Nephron progenitor cell (in vitro differentiated cells): Measurements from ENCODE around the gene JAKMIP2.

Experiments
- DNase-seq: peaks from one replicate; pipeline ENCODE4 v3.0.0; 2021
- H3K27ac Mint-ChIP-seq: 2 replicates; pipeline ENCODE4 v1.8.0; 2021; ENCODE audit warnings: mild to moderate bottlenecking, moderate library complexity, mixed read lengths
- H3K27me3 Mint-ChIP-seq: 2 replicates; pipeline ENCODE4 v1.8.0; 2021; ENCODE audit warnings: mild to moderate bottlenecking, low read depth, mixed read lengths; ENCODE audit not compliant: poor library complexity
- H3K36me3 Mint-ChIP-seq: 2 replicates; pipeline ENCODE4 v1.8.0; 2021; ENCODE audit warnings: low read depth, mixed read lengths
- H3K4me1 Mint-ChIP-seq: 2 replicates; pipeline ENCODE4 v1.8.0; 2021; ENCODE audit warnings: mixed read lengths
- H3K4me3 Mint-ChIP-seq: 2 replicates; pipeline ENCODE4 v1.8.0; 2021; ENCODE audit warnings: mild to moderate bottlenecking, moderate library complexity, mixed read lengths
- H3K9me3 Mint-ChIP-seq: 2 replicates; pipeline ENCODE4 v1.8.0; 2021; ENCODE audit warnings: mild to moderate bottlenecking, moderate library complexity, mixed read lengths
- TF ChIP-seq, protein P1 (sequence below): fragments of 200-600 bp; sonication (generic); IDR thresholded peaks from 2 replicates; pipeline ENCODE4 v1.5.0; 2021; ENCODE audit warnings: antibody characterized with exemption

JAKMIP2 gene

DNA sequence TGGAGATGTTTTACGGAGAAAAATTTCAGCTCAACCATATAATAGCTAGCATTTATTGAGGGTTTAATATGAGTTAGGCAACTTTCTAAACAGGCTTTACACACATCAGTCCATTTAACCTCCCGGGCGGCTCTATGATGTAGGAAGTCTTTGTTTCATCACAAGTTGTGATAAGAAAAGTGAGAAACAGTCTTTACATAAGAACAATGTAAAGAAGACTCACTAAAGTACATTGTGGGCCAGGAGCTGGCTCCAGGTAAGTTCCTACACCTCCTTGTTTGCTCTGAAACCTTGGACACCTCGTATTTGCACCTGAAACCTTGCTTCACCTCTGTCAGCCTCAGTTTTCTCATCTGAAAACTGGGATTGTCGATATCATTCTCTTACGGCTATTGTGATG, 116.1 kb downstream of the JAKMIP2 start:
- DNase-seq = no peak
- TF ChIP-seq, protein P1, sequence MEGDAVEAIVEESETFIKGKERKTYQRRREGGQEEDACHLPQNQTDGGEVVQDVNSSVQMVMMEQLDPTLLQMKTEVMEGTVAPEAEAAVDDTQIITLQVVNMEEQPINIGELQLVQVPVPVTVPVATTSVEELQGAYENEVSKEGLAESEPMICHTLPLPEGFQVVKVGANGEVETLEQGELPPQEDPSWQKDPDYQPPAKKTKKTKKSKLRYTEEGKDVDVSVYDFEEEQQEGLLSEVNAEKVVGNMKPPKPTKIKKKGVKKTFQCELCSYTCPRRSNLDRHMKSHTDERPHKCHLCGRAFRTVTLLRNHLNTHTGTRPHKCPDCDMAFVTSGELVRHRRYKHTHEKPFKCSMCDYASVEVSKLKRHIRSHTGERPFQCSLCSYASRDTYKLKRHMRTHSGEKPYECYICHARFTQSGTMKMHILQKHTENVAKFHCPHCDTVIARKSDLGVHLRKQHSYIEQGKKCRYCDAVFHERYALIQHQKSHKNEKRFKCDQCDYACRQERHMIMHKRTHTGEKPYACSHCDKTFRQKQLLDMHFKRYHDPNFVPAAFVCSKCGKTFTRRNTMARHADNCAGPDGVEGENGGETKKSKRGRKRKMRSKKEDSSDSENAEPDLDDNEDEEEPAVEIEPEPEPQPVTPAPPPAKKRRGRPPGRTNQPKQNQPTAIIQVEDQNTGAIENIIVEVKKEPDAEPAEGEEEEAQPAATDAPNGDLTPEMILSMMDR = no peak
- Mint-ChIP-seq H3K9me3 (peaks cover 16% of the 10 kb centered on the region), H3K36me3 (peaks cover 52% of the 10 kb centered on the region), H3K27me3 (peaks cover 6% of the 10 kb centered on the region), H3K27ac (no peak overlapping the region), H3K4me1 (no peaks in the 10 kb centered on the region), H3K4me3 (no peak overlapping the region)

DNA sequence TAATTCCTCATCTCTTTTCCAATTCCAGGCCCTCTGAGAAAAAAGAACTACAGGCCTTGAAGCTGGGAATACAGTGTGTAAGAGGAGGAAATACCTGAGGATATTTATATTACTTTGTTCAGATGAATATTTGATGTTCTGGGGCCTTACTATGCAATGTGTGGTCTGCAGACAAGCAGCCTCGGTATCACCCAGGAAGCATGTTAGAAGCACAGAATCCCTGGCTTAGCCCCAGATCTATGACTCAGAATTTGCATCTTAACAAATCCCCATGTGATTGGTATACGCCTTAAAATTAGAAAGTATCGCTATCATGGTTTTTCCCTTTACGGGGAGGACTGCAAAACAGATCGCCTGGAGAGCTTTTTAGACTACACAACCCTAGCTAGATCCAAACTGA, 121.0 kb downstream of the JAKMIP2 start:
- DNase-seq = no peak
- H3K36me3 Mint-ChIP-seq = peaks cover 90% of the 10 kb centered on the region
- H3K27ac Mint-ChIP-seq = no peak overlapping the region
- TF ChIP-seq, protein P1 = no peak
- peaks cover 6% of the 10 kb centered on the region for H3K27me3 Mint-ChIP-seq
- H3K9me3 Mint-ChIP-seq = peaks cover 32% of the 10 kb centered on the region
- no peaks in the 10 kb centered on the region for H3K4me1 Mint-ChIP-seq
- no peak overlapping the region for H3K4me3 Mint-ChIP-seq

DNA sequence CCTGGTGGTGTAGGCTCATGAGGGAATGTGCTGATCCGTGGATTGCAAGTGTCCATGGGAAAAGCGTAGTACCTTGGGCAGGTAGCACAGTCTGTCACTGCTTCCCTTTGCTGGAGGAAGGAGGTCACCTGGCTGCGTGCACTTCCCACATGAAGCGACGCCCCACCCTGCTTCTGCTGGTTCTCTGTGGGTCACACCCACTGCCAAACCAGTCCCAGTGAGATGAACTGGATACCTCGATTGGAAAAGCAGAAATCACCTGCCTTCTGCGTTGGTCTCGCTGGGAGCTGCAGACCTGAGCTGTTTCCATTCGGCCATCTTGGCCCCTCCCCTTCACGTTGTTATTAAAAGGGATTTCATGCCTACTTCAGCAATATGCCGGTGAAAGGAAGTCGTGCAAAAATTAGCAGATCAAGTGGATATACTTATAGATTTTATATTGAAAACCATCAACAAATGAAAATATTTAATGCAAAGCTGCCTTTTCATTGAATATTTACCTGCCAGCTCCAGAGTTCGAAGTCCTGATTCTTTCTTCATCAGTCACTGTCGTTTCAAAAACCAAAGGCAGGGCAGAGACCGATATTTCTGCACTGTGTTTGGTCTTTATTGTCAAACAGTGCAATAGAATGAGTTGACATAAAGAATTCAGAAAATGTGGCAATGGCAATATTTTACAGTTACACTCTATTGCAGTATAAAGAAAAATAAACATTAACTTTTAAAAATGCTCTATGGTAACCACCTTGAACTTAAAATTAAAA, 123.2 kb downstream of the JAKMIP2 start:
- peaks cover 6% of the 10 kb centered on the region for H3K27me3 Mint-ChIP-seq
- no peak overlapping the region for H3K4me3 Mint-ChIP-seq
- TF ChIP-seq, protein P1 = no peak
- peaks cover 99% of the 10 kb centered on the region for H3K36me3 Mint-ChIP-seq
- no peak overlapping the region for H3K27ac Mint-ChIP-seq
- no peaks in the 10 kb centered on the region for H3K4me1 Mint-ChIP-seq
- DNase-seq = no peak
- peaks cover 50% of the 10 kb centered on the region for H3K9me3 Mint-ChIP-seq

DNA sequence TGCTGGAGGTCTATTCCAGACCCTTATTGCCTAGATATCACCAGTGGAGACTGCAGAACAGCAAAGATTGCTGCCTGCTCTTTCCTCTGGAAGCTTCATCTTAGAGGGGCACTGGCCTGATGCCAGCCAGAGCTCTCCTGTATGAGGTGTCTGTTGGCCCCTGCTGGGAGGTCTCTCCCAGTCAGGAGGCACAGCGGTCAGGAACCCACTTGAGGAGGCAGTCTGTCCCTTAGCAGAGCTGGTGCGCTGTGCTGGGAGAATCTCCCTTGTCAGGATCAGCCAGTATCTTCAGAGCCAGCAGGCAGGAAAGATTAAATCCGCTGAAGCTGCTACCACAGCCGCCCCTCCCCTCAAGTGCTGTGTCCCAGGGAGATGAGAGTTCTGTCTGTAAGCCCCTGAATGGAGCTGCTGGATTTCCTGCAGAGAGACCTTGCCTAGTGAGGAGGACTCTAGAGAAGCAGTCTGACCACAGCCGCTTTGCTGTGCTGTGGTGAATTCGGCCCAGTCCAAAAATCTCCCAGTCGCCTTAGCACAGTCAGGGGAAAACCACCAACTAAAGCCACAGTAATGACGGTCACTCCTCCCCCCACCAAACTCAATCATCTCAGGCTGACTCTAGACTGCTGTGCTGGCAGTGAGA, 124.1 kb downstream of the JAKMIP2 start:
- Mint-ChIP-seq H3K4me1 (no peaks in the 10 kb centered on the region), H3K36me3 (peaks cover 99% of the 10 kb centered on the region), H3K27ac (no peak overlapping the region), H3K27me3 (peaks cover 4% of the 10 kb centered on the region), H3K4me3 (no peak overlapping the region), H3K9me3 (peaks cover 51% of the 10 kb centered on the region)
- TF ChIP-seq, protein P1 = no peak
- DNase-seq = no peak

DNA sequence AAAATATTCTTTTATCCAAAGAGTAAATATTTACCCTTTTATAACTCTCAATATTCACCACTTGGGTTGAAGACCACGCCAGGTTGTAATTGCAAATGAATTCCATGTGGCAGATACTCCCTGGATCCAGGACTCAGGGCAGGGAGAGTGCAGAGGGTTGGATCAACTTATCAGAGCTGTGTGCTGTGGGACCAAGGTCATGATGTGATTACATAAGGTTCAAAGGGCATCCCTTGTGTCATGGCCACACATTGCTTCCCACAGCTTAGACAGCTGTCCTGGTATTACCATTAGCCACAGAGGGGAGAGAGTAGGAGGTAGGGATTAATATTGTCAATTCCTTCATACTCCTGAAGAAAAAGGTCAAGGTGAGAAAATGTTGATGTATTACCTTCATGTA, 133.9 kb downstream of the JAKMIP2 start:
- H3K9me3 Mint-ChIP-seq = peaks cover under 1% of the 10 kb centered on the region
- H3K27ac Mint-ChIP-seq = no peak overlapping the region
- no peak overlapping the region for H3K4me3 Mint-ChIP-seq
- DNase-seq = no peak
- H3K36me3 Mint-ChIP-seq = peaks cover 21% of the 10 kb centered on the region
- TF ChIP-seq, protein P1 = no peak
- no peaks in the 10 kb centered on the region for H3K27me3 Mint-ChIP-seq
- peaks cover 7% of the 10 kb centered on the region for H3K4me1 Mint-ChIP-seq

DNA sequence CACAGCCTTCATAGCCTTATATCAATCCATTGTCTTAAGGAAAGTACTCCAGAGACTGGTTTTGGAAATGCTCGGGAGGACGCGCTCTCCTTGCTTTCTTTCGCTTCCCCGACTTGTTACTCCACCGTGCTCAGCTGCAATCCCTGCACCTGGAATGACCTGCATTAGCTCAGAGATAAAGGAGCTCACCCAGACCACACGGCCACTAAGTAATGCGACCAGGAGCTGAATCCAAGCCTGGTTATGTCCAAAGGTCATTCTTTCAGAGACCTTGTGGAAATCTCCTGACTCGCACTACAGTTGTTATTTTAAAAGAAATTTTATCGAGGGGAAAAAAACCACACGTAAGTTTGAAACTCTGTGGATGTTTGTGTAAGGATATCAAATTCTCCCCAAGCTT, 137.3 kb downstream of the JAKMIP2 start:
- no peaks in the 10 kb centered on the region for H3K27me3 Mint-ChIP-seq
- H3K4me3 Mint-ChIP-seq = no peak overlapping the region
- TF ChIP-seq, protein P1 = no peak
- H3K36me3 Mint-ChIP-seq = peaks cover 41% of the 10 kb centered on the region
- H3K27ac Mint-ChIP-seq = peak overlapping the region; percentile 33
- H3K9me3 Mint-ChIP-seq = no peaks in the 10 kb centered on the region
- peaks cover 7% of the 10 kb centered on the region for H3K4me1 Mint-ChIP-seq
- no peak for DNase-seq
